Natural killer cell (primary cell): ENCODE measurements around the gene IGLON5. TPM values are rescaled to one million over a fixed set of nuclear protein-coding genes. Genes with fewer than 3 reads are reported as not detected.

Source experiments
- ATAC-seq, 3 donors: fragments of 150-1000 bp in 2 of 3; fragments of 200-7000 bp in 1 of 3; cut with Tn5 transposase; 1 replicate in 1 of 3; 2 replicates in 2 of 3; pipeline ENCODE4 v1.10.0; 2021; ENCODE audit warnings: mild to moderate bottlenecking in 2 of 3, moderate library complexity in 2 of 3
- DNase-seq, 2 donors: peaks; one replicate each; pipeline versions ENCODE4 v3.0.0 to v3.0.0-alpha.2; 2013 to 2021; ENCODE audit warnings: mixed read lengths in 1 of 2
- H3K27ac ChIP-seq: one replicate; pipeline ENCODE4 v1.5.1; 2013; ENCODE audit warnings: mild to moderate bottlenecking, low read length
- H3K27me3 ChIP-seq: one replicate; pipeline ENCODE4 v1.6.1; 2013; ENCODE audit warnings: low read length; ENCODE audit not compliant: control insufficient read depth, insufficient read depth
- H3K36me3 ChIP-seq: one replicate; pipeline ENCODE4 v1.6.1; 2013; ENCODE audit warnings: low read length; ENCODE audit not compliant: control insufficient read depth, insufficient read depth
- H3K4me1 ChIP-seq: one replicate; pipeline ENCODE4 v1.6.1; 2013; ENCODE audit warnings: low read length; ENCODE audit not compliant: control insufficient read depth, insufficient read depth
- H3K4me3 ChIP-seq: one replicate; pipeline ENCODE4 v1.5.1; 2013; ENCODE audit warnings: low read length
- H3K9me3 ChIP-seq: one replicate; pipeline ENCODE4 v1.6.1; 2013; ENCODE audit warnings: low read length; ENCODE audit not compliant: control insufficient read depth, insufficient read depth
- H3K27ac Mint-ChIP-seq, 2 donors: one replicate each; pipeline ENCODE4 v1.8.0; 2022; ENCODE audit warnings: mild to moderate bottlenecking in 2 of 2, mixed read lengths in 2 of 2, moderate library complexity in 1 of 2
- H3K27me3 Mint-ChIP-seq, 2 donors: one replicate each; pipeline ENCODE4 v1.8.0; 2022; ENCODE audit warnings: low read depth in 2 of 2, mixed read lengths in 2 of 2
- H3K36me3 Mint-ChIP-seq: one replicate; pipeline ENCODE4 v1.8.0; 2022; ENCODE audit warnings: mixed read lengths
- H3K4me1 Mint-ChIP-seq, 2 donors: one replicate each; pipeline ENCODE4 v1.8.0; 2022; ENCODE audit warnings: mixed read lengths in 2 of 2
- H3K4me3 Mint-ChIP-seq: one replicate; pipeline ENCODE4 v1.8.0; 2022; ENCODE audit warnings: mild to moderate bottlenecking, moderate library complexity, mixed read lengths
- H3K9me3 Mint-ChIP-seq, 2 donors: one replicate each; pipeline ENCODE4 v1.8.0; 2022; ENCODE audit warnings: mixed read lengths in 2 of 2
- CTCF ChIP-seq: fragments of 200-600 bp; IDR thresholded peaks from one replicate; pipeline ENCODE4 v1.8.0; 2022; ENCODE audit warnings: antibody characterized with exemption
- WGBS: methylation state at CpG from one replicate; pipeline ENCODE4 v1.1.7; 2013; ENCODE audit warnings: missing lambda C conversion rate; ENCODE audit not compliant: insufficient coverage; 5-methylcytosine and 5-hydroxymethylcytosine counted together
- intact Hi-C: fragments of 100-400 bp; cut with micrococcal nuclease; formaldehyde crosslinking; loops from one replicate; pipeline ENCODE4 v1.14.2; 2022
- total RNA-seq, 4 donors: library from RNA; stranded (reverse); fragments of 120-200 nt in 1 of 4; gene quantifications; one replicate each; pipeline versions ENCODE4 v1.2.3 to v1.2.4, GENCODE V29; 2013 to 2022

IGLON5 gene
- total RNA-seq, 3 donors from 2014 or later (not counting 1 experiment from before 2014, with no cell fraction given) = not detected

GRCh38 chr19:51320280-51320657 lies 8.8 kb downstream of the IGLON5 start:
- no peaks in the 10 kb centered on the region for H3K27me3 ChIP-seq
- Mint-ChIP-seq H3K4me3 (no peak overlapping the region), H3K4me1 (no peaks in the 10 kb centered on the region), H3K27me3 (peaks cover 15 to 24% of the 10 kb centered on the region in 2 donors), H3K36me3 (no peaks in the 10 kb centered on the region), H3K27ac (no peak overlapping the region), H3K9me3 (no peaks in the 10 kb centered on the region)
- no peak for DNase-seq
- no peak overlapping the region for H3K27ac ChIP-seq
- H3K4me3 ChIP-seq = no peak overlapping the region
- intact Hi-C loops = no loop called here
- no peaks in the 10 kb centered on the region for H3K4me1 ChIP-seq
- 80% methylated on average over 14 of the region's 14 CpGs for WGBS
- no peaks in the 10 kb centered on the region for H3K9me3 ChIP-seq
- no peak for TF ChIP-seq CTCF
- ATAC-seq = no peak
- no peaks in the 10 kb centered on the region for H3K36me3 ChIP-seq

GRCh38 chr19:51321799-51322198 lies 10.4 kb downstream of the IGLON5 start:
- Histone ChIP-seq H3K9me3 (no peaks in the 10 kb centered on the region), H3K4me1 (peaks cover 2% of the 10 kb centered on the region), H3K4me3 (no peak overlapping the region), H3K27me3 (peaks cover 5% of the 10 kb centered on the region), H3K27ac (no peak overlapping the region), H3K36me3 (no peaks in the 10 kb centered on the region)
- DNase-seq = no peak
- TF ChIP-seq CTCF = no peak
- intact Hi-C loops = no loop called here
- Mint-ChIP-seq H3K4me3 (no peak overlapping the region), H3K36me3 (no peaks in the 10 kb centered on the region), H3K4me1 (peaks cover 0 to 4% of the 10 kb centered on the region in 2 donors), H3K27ac (no peak overlapping the region), H3K9me3 (no peaks in the 10 kb centered on the region), H3K27me3 (peaks cover 14 to 30% of the 10 kb centered on the region in 2 donors)
- no peak for ATAC-seq
- 84% methylated on average over 14 of the region's 14 CpGs for WGBS

- H3K4me1 ChIP-seq = peaks cover 20% of the 10 kb centered on the region
- H3K36me3 Mint-ChIP-seq = no peaks in the 10 kb centered on the region
- no peak overlapping the region for H3K4me3 Mint-ChIP-seq
- no peaks in the 10 kb centered on the region for H3K9me3 Mint-ChIP-seq
- no peak for TF ChIP-seq CTCF
- DNase-seq (no peak), ATAC-seq (no peak)
- H3K9me3 ChIP-seq = no peaks in the 10 kb centered on the region
- H3K27ac Mint-ChIP-seq = no peak overlapping the region
- H3K36me3 ChIP-seq = no peaks in the 10 kb centered on the region
- peaks cover 22 to 38% of the 10 kb centered on the region in 2 donors for H3K27me3 Mint-ChIP-seq
- no peak overlapping the region for H3K27ac ChIP-seq
- intact Hi-C loops = no loop called here
- peaks cover 9 to 16% of the 10 kb centered on the region in 2 donors for H3K4me1 Mint-ChIP-seq
- no peak overlapping the region for H3K4me3 ChIP-seq
- peaks cover 18% of the 10 kb centered on the region for H3K27me3 ChIP-seq
- 83% methylated on average over 28 of the region's 29 CpGs for WGBS
Observed at GRCh38 chr19:51323481-51324166, 12.2 kb downstream of the IGLON5 start.

DNA sequence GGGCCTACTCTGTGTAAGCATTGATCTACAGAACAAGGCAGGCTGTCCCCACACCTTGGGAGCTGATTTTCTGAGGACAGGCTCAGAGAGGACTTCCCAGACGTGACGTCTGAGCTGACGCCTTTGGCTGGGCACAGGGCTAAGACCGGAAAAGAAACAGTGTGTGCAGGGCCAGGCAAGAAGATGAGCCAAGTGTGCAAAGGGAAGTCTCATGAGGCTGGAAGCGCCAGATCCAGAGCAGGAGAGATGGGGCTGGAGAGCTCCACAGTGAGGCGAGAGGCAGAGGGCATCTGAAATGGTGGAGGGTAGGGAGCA lies 12.7 kb downstream of the IGLON5 start:
- Histone ChIP-seq H3K4me1 (peaks cover 20% of the 10 kb centered on the region), H3K27ac (no peak overlapping the region), H3K4me3 (no peak overlapping the region), H3K27me3 (peaks cover 20% of the 10 kb centered on the region), H3K36me3 (no peaks in the 10 kb centered on the region), H3K9me3 (no peaks in the 10 kb centered on the region)
- WGBS = 87% methylated on average over 6 of the region's 6 CpGs
- Mint-ChIP-seq H3K9me3 (no peaks in the 10 kb centered on the region), H3K36me3 (no peaks in the 10 kb centered on the region), H3K27me3 (peaks cover 22 to 40% of the 10 kb centered on the region in 2 donors), H3K4me3 (no peak overlapping the region), H3K27ac (no peak overlapping the region), H3K4me1 (peaks cover 9 to 16% of the 10 kb centered on the region in 2 donors)
- DNase-seq (no peak), ATAC-seq (no peak)
- no peak for TF ChIP-seq CTCF
- intact Hi-C loops = no loop called here
